GM21526 (cell line): ENCODE data around the gene ITGAE.
A peak's percentile ranks its signal among the peaks of the same experiment; 100 is the strongest.
"Not testable (repeated sequence)": the region's sequence is repeated elsewhere in the genome, so short reads cannot be mapped to it uniquely, and the experiment has no call there.

Experiments
- ATAC-seq: cut with Tn5 transposase; IDR thresholded peaks from one replicate; pipeline ENCODE4 v1.9.1; 2021; ENCODE audit warnings: moderate library complexity; ENCODE audit not compliant: unreplicated experiment, low FRiP score

ITGAE gene

GRCh38 chr17:3735515-3735914 is 65.5 kb downstream of the ITGAE start:
- ATAC-seq = no peak

- not testable (repeated sequence) for ATAC-seq
These were observed 66.1 kb downstream of the ITGAE start for GRCh38 chr17:3734911-3735276.

- no peak for ATAC-seq
These were observed 68.8 kb downstream of the ITGAE start for GRCh38 chr17:3732210-3732621.

GRCh38 chr17:3730881-3731429 is 70.0 kb downstream of the ITGAE start:
- ATAC-seq = no peak

GRCh38 chr17:3729881-3730280 is 71.1 kb downstream of the ITGAE start:
- no peak for ATAC-seq

- not testable (repeated sequence) for ATAC-seq
These were observed 72.9 kb downstream of the ITGAE start for GRCh38 chr17:3728099-3728498.

GRCh38 chr17:3727041-3727440 is 73.9 kb downstream of the ITGAE start:
- no peak for ATAC-seq

- no peak for ATAC-seq
These were observed 76.5 kb downstream of the ITGAE start for GRCh38 chr17:3724378-3725077.

- ATAC-seq = peak; percentile 70
These were observed 77.2 kb downstream of the ITGAE start, which contains the start of gene HASPIN for GRCh38 chr17:3723556-3724377. Gene HASPIN (plus strand): TSS chr17:3723903. CDS start chr17:3723936, 33 bp downstream.

- ATAC-seq = no peak
These were observed 77.8 kb downstream of the ITGAE start for GRCh38 chr17:3723188-3723555.

- no peak for ATAC-seq
These were observed 78.3 kb downstream of the ITGAE start for GRCh38 chr17:3722716-3723115.

- no peak for ATAC-seq
These were observed 81.7 kb downstream of the ITGAE start for GRCh38 chr17:3719265-3719664.

- no peak for ATAC-seq
These were observed 82.8 kb downstream of the ITGAE start for GRCh38 chr17:3718201-3718600.

- no peak for ATAC-seq
These were observed 85.7 kb downstream of the ITGAE start for GRCh38 chr17:3715296-3715695.

- no peak for ATAC-seq
These were observed 88.1 kb downstream of the ITGAE start for GRCh38 chr17:3712811-3713463.

GRCh38 chr17:3710951-3711383 is 90.0 kb downstream of the ITGAE start:
- ATAC-seq = peak; percentile 84

- no peak for ATAC-seq
These were observed 92.6 kb downstream of the ITGAE start for GRCh38 chr17:3708366-3708765.

GRCh38 chr17:3705718-3705984 is 95.3 kb downstream of the ITGAE start:
- not testable (repeated sequence) for ATAC-seq

- no peak for ATAC-seq
These were observed 95.9 kb downstream of the ITGAE start for GRCh38 chr17:3704931-3705717.

- not testable (repeated sequence) for ATAC-seq
These were observed 98.9 kb downstream of the ITGAE start for GRCh38 chr17:3702041-3702539.
